Glomerular visceral epithelial cell (primary cell): ENCODE data around the gene PARP3.
A peak's percentile ranks its signal among the peaks of the same experiment; 100 is the strongest.

Experiments
- DNase-seq: peaks from one replicate; pipeline ENCODE4 v3.0.0-alpha.2; 2016; ENCODE audit errors: extremely low spot score

The PARP3 gene

DNA sequence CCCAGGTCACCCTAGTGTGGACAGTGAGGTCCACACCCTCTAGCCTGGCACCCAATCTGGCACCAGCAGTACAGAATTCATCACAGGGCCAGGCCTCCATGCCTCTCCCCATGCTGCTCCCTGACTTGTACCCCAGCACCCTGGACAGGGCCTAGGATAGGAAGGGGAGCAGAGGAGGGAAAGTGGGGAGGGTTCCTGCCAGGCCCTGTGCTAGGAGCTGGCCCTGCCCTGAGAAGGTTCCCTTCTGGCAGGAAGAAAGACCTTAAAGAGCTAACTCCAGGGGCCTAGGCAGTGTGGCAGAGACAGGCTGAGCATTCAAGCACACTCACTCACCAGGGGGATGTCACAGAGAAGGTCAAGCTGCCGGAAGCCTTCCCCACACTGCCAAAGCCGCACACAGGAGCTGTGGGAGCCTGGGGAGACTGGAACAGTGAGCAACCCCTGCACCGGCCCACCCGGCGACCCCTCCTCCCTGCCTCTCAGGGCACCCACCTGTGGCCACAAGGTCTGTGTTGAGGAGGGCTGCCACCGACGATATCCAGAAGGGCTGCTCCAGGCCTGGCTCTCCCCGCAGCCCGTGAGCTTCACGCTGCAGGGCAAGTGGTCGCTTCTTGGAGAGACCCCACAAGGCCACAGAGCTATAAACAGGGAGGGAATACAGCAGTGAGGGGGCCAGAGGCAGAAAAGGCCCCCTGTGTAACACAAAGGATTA is 7.9 kb upstream of the PARP3 start:
- DNase-seq, result no peak

GRCh38 chr3:51934991-51935885 is 6.9 kb upstream of the PARP3 start:
- no peak for DNase-seq

- no peak for DNase-seq
Measured at GRCh38 chr3:51935886-51936755, 6.0 kb upstream of the PARP3 start.

GRCh38 chr3:51937014-51937413 is 5.1 kb upstream of the PARP3 start:
- no peak for DNase-seq

GRCh38 chr3:51937611-51938450 is 4.3 kb upstream of the PARP3 start:
- DNase-seq, result no peak

- DNase-seq, result no peak
Measured at GRCh38 chr3:51938780-51939425, 3.3 kb upstream of the PARP3 start.

GRCh38 chr3:51940648-51941462 is 1.3 kb upstream of the PARP3 start:
- no peak for DNase-seq

GRCh38 chr3:51941463-51941797 is 733 bp upstream of the PARP3 start:
- no peak for DNase-seq

- DNase-seq, result peak; percentile 74
Measured at GRCh38 chr3:51942603-51943450, 664 bp downstream of the PARP3 start.

DNA sequence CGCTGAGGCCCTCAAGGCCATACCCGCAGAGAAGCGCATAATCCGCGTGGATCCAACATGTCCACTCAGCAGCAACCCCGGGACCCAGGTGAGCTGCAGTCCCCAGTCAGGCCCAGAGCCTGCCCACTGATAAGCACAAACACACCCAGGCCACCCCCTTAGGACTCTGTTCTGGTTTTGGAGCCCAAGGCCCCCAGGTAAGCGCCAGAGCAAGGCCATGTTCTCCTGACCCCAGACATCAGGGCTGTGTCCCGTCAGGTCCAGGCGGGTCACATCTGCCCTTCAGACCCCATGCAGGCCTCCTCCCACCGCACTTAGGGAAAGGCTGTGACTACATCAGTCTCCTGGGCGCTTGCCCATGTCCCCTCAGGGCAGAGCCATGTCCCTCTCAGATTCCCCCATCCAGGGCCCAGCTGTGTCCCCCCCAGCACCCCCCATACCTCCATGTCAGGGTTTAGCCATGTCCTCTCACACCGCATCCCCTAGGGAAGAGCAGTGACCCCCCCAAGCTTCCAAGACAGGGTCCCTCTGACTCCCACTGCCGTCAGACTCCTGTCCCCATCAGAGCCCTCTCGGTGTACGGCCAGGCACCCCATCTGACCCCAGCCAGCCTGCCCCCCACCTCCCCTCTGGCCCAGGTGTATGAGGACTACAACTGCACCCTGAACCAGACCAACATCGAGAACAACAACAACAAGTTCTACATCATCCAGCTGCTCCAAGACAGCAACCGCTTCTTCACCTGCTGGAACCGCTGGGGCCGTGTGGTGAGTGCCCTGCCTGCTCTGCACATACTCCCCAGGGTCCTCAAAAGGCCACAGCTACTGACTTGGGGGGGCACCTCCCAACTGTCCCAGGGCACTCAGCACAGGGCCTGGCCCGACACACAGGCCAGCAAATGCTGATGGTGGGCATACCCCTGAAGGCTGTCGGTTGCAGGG is 1.6 kb downstream of the PARP3 start:
- DNase-seq, result no peak

DNA sequence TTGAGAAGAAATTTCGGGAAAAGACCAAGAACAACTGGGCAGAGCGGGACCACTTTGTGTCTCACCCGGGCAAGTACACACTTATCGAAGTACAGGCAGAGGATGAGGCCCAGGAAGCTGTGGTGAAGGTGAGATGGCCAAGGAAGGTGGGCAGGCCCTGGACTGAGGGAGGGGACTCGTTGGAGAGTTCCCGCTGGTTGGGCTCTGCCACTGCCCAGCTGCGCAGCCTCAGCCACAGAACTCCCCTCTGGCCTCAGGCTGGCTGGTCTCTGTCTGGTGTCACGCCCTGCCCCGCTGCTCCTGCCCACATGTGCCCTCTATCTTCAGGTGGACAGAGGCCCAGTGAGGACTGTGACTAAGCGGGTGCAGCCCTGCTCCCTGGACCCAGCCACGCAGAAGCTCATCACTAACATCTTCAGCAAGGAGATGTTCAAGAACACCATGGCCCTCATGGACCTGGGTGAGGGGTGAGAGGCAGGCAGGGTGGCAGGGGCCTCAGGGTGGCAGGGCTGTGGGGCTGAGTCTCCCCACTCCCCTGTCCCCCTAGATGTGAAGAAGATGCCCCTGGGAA is 2.4 kb downstream of the PARP3 start:
- DNase-seq, result no peak

DNA sequence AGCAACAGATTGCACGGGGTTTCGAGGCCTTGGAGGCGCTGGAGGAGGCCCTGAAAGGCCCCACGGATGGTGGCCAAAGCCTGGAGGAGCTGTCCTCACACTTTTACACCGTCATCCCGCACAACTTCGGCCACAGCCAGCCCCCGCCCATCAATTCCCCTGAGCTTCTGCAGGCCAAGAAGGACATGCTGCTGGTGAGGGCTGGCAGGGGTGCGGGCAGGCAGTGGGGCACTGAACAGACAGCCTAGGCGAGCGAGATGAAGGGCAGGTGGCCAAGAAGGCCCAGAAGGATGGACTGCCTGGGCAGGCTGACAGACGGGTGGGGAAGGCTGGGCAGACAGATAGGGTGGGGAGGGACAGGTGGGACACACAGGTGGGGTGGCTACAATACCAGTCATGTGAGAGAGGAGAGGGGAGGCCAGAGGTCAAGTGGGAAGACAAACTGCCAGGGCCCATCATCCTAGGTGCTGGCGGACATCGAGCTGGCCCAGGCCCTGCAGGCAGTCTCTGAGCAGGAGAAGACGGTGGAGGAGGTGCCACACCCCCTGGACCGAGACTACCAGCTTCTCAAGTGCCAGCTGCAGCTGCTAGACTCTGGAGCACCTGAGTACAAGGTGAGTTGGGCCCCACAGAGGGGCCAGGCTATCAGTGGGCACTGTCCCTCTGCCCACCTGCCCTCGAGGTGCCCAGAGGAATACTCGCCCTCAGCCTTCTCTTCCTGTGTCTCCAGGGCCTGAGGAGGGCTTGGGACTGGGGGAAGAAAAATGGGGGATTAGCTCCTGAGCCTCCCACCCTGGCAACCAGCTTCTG is 3.1 kb downstream of the PARP3 start:
- DNase-seq, result no peak

DNA sequence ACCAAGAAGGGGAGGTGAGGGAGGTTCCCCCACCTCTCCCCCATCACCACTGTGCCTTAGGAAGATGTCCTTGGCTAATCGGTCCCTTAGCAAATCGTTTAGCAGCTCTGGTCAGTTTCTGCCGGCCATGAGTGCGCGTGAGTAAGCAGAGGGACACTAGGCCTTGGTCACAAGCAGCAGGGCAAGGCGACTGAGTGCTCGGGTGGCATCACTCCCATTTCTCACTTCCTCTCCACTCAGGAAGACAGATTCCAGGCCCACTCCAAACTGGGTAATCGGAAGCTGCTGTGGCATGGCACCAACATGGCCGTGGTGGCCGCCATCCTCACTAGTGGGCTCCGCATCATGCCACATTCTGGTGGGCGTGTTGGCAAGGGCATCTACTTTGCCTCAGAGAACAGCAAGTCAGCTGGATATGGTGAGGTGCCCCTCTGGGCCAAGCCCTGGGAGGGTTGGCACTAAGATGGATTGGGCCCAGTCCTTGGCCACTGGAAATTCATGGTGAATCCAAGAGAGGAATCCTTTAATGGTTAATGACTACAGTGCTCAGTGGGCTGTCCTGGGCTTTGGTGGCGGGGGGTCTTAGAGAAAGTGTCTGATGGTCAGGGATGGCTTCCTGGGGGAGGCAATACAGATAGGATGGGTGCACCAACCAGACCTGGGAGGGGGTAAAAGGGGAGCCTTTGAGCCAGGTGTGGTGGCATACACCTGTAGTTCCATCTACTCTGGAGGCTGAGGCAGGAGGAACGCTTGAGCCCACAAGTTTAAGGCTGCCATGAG is 4.0 kb downstream of the PARP3 start:
- DNase-seq, result no peak

DNA sequence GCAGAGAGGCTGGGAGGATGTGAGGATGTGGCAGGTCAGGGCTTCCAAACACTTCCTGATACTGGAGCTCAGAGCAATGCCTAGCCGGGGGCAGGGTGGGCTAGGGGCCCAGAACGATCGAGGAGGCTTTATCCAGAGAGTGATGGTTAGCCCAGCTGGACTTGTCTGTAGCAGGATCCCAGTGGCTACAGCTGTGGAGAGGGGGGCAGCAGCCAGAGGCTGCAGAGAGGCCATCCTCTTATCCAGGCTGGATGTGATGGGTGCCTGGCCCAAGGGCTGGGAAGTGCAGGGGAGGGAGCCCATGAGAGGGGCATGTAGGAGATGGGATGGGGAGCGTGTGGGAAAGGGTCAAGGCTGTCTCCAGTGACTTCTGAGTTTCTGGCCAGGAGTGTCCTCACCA is 4.6 kb downstream of the PARP3 start:
- no peak for DNase-seq

- DNase-seq, result no peak
Measured at GRCh38 chr3:51947215-51947900, 5.2 kb downstream of the PARP3 start.
